ENCODE results near the gene RNF34. TPM values are rescaled to one million over a fixed set of nuclear protein-coding genes. Genes with fewer than 3 reads are reported as not detected.

Gene RNF34
- total and polyA plus RNA-seq, 2 of the 13 experiments (the other 11 are each of a cell fraction or from before 2014, with no cell fraction given) = 36.8 to 53.2 TPM

- TF ChIP-seq ZNF790 (CRISPR knock-in tag; IDR thresholded peaks at IDR 0.05; ENCODE audit: borderline replicate concordance) (no peak), FOSL1 (CRISPR knock-in tag; IDR thresholded peaks at IDR 0.05; ENCODE audit: borderline replicate concordance) (peak; percentile 54), ZNF670 (CRISPR knock-in tag; IDR thresholded peaks at IDR 0.05; ENCODE audit: borderline replicate concordance) (peak; percentile 7; the same call in 1 of the 2 replicates), MXD1 (CRISPR knock-in tag; IDR thresholded peaks at IDR 0.05) (peak; percentile 67), ZNF407 (CRISPR knock-in tag; IDR thresholded peaks at IDR 0.05; ENCODE audit: not compliant biosample characterization) (peak; percentile 76), ZBED4 (CRISPR knock-in tag; IDR thresholded peaks at IDR 0.05; ENCODE audit: borderline replicate concordance) (0 out of 2 replicates have a peak, but pooled peaks have one; percentile 31), ZFX (CRISPR knock-in tag; IDR thresholded peaks at IDR 0.05; ENCODE audit: low read depth) (peak; percentile 15; the same call in 1 of the 2 replicates), ZNF781 (CRISPR knock-in tag; IDR thresholded peaks at IDR 0.05; ENCODE audit: borderline replicate concordance, not compliant biosample characterization) (no peak), ZBTB14 (CRISPR knock-in tag; IDR thresholded peaks at IDR 0.05) (peak; percentile 39; the same call in 1 of the 2 replicates), NFE2L1 (CRISPR knock-in tag; IDR thresholded peaks at IDR 0.05; ENCODE audit: borderline replicate concordance) (0 out of 2 replicates have a peak, but pooled peaks have one; percentile 36), KDM2A (CRISPR knock-in tag; IDR thresholded peaks at IDR 0.05; ENCODE audit: borderline replicate concordance, low read depth) (peak; percentile 12; the same call in 1 of the 2 replicates), ZSCAN20 (CRISPR knock-in tag; IDR thresholded peaks at IDR 0.05; ENCODE audit: borderline replicate concordance) (0 out of 2 replicates have a peak, but pooled peaks have one; percentile 2), KMT2B (CRISPR knock-in tag; IDR thresholded peaks at IDR 0.05) (peak; percentile 42; the same call in 1 of the 2 replicates)
Observed at GRCh38 chr12:121400332-121401139, 618 bp downstream of the RNF34 start (continued).
